GM19438 (cell line): ENCODE measurements around the gene DDX19B.
A peak's percentile ranks its signal among the peaks of the same experiment; 100 is the strongest.
"Not testable (repeated sequence)": the region's sequence is repeated elsewhere in the genome, so short reads cannot be mapped to it uniquely, and the experiment has no call there.

ENCODE experiments used
- ATAC-seq: cut with Tn5 transposase; IDR thresholded peaks from one replicate; pipeline ENCODE4 v1.9.1; 2021; ENCODE audit warnings: low read depth; ENCODE audit not compliant: unreplicated experiment

DDX19B gene

GRCh38 chr16:70298988-70299938 is at the start of gene DDX19B:
Gene DDX19B (plus strand): TSS chr16:70299186. CDS start chr16:70299298, 112 bp downstream.
- no peak for ATAC-seq

GRCh38 chr16:70249697-70250096 is 49.3 kb upstream of the DDX19B start:
- not testable (repeated sequence) for ATAC-seq

GRCh38 chr16:70250748-70251628 is 48.0 kb upstream of the DDX19B start:
- ATAC-seq = peak; percentile 34

- peak; percentile 75 for ATAC-seq
Observed at GRCh38 chr16:70251629-70252354, 47.2 kb upstream of the DDX19B start, which contains the start of gene EXOSC6. Gene EXOSC6 (minus strand): TSS chr16:70251940. CDS start chr16:70251900, 40 bp downstream.

DNA sequence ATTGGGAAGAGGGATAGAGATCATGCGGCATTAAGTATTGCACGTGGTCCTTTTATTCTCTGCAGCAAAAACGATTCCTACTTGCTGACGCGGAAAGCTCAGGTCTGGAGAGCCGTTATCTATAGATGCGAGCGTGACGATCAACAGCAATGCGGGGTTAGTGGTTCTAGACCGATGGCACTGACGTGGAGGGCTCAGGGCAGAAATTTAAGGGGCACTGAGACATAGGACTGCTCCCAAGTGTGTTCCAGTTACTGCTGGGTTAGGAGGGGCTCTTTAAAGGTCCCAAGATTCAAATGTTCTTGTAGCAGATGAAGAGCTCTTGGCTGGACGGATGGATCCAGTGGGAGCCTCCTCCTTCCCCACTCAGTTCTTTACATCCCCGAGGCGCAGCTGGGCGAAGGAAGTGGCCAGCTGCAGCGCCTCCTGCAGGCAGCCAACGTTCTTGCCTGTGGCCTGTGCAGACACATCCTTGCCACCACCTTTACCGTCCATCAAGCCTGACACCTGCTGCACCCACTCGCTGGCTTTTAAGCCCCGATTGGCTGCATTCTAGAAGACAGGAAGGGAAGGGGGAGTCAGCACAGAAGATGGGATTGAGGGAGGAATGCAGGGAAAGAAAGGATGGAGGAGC is 46.5 kb upstream of the DDX19B start:
- ATAC-seq = no peak

DNA sequence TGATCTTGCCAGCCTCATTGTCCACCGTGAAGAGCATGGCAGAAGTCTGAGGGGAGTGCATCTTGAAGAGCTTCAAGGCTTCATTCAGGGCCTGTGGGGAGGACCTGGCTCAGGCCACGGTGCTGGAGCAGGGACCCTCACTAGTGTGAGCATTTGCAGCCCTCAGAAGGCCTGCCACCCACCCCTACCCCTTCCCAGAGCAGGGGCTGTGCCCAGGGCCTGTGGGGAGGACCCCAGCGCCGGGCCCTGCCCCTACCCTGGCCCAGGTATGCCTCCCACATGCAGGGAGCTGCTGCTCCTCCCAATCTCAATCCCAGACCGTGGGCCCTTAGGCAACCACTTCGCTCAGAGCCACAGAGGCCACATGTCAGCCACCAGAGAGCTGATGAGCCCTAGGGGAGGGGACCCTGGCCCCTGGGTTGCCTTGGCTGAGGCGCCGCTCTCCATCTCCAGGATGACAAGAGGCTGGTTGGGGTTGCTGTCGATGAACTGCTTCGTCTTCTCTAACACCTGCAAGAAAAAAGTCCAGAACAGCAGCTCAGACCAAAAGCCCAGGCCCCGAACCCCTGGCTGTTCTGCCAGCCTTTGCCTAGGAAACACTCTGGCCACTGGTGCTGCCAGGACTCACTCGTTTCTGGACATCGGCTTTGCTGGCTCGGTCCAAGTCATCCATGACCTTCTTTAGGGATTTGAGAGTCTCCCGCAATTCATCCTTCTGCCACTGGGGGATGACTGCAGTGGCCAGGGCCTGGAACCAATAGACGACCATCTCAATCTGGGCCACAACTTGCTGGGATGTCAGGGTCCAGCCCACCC is 45.5 kb upstream of the DDX19B start:
- ATAC-seq = no peak

GRCh38 chr16:70254180-70254964 is 44.6 kb upstream of the DDX19B start:
- ATAC-seq = no peak

DNA sequence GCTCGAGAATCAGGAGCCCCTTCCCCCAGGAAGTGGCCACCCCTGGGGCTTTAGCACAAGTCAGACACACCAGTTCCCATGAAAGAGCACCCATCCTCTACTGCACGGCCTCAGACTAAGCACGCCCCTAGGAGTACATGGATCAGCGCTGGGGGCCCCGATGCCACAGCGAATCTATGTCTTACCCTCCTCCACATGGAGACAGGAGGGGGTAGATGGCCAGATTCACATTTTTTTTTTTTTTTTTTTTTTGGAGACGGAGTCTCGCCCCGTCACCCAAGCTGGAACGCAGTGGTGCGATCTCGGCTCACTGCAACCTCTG is 44.1 kb upstream of the DDX19B start:
- ATAC-seq = no peak

- no peak for ATAC-seq
Observed at GRCh38 chr16:70255574-70255973, 43.4 kb upstream of the DDX19B start.

DNA sequence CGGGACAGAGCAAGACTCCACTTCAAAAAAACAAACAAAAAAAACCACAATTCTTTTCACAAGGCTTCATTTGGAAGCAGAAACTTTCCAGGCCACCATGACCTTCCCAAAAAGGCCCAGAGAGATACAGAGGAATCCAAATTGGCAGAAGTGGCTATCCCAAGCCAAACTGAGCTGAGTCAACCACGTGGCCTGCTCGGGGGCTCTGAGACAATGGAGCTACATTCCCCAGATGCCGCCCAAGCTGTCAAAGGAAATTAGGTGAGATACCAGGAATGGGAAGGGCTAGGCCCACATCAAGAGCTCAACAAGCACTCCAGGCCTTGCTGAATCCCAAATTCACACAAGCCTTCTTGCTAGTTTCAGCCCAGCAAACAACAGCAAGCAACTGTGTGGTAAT is 41.6 kb upstream of the DDX19B start:
- no peak for ATAC-seq

GRCh38 chr16:70258065-70258464 is 40.9 kb upstream of the DDX19B start:
- ATAC-seq = no peak

DNA sequence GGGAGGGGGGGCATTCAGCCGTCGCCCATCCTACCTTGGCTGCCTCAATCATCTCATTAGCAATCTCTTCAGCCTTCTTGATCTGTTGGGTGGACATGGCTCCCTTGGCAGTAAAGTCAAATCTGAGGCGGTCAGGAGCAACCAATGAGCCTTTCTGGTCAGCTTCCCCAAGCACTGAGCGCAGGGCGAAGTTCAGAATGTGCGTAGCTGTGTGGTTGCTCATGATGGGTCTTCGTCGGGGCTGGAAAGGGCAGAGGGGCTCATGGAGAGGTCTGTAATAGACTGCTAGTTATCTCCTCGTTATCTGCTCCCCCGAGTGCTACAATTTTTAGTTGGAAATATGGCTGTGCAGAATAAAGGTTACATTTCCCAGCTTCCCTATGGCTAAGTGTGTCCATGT is 40.0 kb upstream of the DDX19B start:
- ATAC-seq = no peak

GRCh38 chr16:70259903-70260302 is 39.1 kb upstream of the DDX19B start:
- ATAC-seq = not testable (repeated sequence)

- ATAC-seq = no peak
Observed at GRCh38 chr16:70267516-70267915, 31.5 kb upstream of the DDX19B start.

DNA sequence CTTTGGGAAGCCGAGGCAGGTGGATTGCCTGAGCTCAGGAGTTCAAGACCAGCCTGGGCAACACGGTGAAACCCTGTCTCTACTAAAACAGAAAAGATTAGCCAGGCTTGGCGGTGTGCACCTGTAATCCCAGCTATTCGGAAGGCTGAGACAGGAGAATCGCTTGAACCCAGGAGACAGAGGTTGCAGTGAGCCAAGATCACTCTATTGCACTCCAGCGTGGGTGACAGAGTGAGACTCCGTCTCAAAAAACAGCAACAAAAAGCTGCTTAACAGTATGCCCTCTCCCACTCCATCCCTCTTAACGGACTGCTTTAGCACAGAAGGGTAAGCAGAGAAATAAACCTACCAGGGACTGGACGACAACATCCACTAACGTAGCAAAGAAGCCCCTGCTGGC is 31.1 kb upstream of the DDX19B start:
- ATAC-seq = not testable (repeated sequence)

DNA sequence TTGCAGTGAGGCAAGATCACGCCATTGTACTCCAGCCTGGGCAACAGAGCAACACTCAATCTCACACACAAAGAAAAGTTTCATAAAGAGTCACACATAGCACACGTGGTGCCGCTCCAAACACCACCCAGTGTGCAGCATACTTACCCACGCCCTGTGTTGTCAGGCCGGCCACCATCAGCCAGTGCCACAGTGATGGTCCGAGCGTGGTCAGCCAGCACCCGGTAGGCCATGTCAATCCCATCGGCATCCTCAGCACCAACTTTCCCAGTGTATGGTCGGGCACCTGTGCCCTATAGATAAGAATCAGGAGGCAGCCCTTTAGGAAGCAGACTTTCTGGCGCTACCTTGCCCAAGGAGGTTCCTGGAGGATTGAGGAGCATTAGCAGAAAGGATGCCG is 29.5 kb upstream of the DDX19B start:
- no peak for ATAC-seq

DNA sequence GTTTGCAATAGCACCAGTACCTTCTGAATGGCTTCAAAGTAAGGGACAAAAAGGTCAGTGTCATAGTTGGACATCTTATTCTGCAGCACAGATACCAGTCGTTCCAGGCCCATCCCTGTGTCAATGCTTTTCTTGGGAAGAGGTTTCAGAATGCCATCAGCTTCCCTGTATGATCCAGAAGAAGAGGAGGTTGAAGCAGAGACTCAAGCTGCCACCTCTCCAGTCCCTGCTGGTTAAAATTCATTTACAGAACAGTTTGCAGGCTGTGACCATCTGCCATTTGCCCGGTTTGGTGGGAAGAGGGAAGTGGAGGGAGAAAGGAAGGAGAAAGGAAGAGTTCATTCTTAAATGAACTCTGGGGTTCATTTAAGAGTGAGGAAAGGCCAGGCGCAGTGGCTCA is 28.8 kb upstream of the DDX19B start:
- ATAC-seq = no peak

- no peak for ATAC-seq
Observed at GRCh38 chr16:70271696-70272095, 27.3 kb upstream of the DDX19B start.

- ATAC-seq = no peak
Observed at GRCh38 chr16:70276392-70276791, 22.6 kb upstream of the DDX19B start.
